GM21825 (cell line): ENCODE measurements around the gene ATP6V1C2.

Experiments
- ATAC-seq: cut with Tn5 transposase; IDR thresholded peaks from one replicate; pipeline ENCODE4 v1.9.1; 2021; ENCODE audit warnings: mild to moderate bottlenecking, moderate library complexity; ENCODE audit not compliant: unreplicated experiment

The ATP6V1C2 gene, protein sequence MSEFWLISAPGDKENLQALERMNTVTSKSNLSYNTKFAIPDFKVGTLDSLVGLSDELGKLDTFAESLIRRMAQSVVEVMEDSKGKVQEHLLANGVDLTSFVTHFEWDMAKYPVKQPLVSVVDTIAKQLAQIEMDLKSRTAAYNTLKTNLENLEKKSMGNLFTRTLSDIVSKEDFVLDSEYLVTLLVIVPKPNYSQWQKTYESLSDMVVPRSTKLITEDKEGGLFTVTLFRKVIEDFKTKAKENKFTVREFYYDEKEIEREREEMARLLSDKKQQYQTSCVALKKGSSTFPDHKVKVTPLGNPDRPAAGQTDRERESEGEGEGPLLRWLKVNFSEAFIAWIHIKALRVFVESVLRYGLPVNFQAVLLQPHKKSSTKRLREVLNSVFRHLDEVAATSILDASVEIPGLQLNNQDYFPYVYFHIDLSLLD

DNA sequence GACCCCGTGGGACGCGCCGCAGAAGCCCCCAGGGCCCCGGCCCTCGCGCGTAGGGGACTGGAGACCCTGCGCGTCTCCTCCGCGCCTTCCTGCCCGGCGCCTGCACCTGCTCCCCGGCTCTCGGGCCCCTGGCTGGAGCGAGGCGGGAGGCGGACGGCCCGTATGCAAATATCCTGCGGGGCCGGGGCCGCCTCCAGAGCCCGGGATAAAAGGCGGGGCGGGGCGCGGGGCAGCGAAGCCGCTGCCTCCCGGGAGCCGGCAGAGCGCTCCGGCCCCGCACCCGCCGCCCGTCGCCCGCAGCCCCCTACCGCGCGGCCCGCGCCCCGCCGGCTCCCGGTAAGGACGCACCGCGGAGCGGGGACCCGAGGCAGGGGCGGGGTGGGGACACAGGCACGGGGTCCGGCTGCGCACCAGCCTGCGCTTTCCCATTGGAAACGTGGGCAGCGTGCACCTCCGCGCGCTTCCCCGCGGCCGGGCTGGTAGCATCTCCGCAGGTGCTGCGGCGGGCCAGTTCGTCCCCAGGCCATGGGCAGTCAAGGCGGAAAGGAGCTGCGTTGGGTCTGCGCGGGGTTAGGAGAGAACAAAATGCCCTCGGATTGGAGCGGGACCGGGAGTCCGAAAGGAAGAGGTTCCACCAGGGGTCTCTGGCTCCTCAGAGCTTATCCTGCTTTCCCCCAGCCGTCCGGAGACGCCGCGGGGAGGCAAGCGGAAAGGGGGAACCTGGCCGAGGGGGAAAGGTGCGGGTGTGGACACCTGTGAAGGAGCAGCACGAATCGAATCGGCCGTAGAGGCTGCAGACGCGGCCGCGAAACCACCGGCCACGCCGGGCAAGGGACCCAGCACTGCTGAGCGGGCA, at the start of gene ATP6V1C2:
ATP6V1C2 (plus strand) TSS at position 235 of the 856 bp plus-strand sequence. CDS start 1,220 bp downstream, outside the sequence.
- peak; percentile 91 for ATAC-seq

DNA sequence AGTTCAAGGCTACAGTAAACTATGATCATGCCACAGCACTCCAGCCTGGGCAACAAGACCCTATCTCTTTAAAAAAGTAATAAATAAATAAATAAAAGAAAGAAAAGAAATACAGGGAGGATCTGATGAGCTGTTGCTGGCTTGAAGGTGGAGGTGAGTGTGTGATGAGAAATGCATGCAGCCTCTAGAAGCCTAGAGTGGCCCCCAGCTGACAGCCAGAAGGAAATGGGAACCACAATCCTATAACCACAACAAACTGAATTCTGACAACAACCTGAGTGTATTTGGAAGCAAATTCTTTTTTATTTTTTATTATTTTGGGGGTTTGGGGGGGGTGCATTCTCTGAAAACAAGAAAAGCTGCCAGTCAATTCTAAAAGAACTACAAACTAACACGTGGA, 46.3 kb upstream of the ATP6V1C2 start:
- no peak for ATAC-seq

DNA sequence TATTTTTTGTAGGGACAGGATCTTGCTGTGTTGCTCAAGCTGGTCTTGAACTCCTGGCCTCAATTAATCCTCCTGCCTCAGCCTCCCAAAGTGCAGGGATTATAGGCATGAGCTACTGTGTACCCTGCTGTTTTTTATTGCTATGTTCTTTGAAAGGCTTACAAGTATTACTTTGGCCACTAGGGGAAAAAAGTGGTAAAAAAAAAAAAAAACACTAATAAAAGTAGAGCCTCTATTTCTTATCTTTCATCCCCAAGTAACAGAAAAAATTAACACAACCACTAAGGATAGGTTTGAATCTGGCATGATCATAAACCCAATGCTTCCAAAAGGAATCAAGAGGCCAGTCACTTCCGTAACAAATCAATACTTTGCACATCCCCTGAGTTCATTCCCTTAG, 43.2 kb upstream of the ATP6V1C2 start:
- ATAC-seq = no peak

DNA sequence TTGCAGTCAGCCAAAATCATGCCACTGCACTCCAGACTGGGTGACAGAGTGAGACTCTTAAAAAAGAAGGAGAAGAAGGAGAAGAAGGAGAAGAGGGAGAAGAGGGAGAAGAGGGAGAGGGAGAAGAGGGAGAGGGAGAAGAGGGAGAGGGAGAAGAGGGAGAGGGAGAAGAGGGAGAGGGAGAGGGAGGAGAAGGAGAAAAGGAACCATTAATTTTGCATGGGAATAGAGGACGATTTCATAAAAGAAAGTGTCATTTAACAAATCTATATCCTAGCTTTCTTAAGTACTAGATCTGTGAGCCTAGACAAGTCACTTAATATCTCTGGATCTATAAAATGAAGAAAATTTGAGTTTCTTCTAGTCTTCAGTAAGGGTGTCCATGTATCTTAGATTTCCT, 41.2 kb upstream of the ATP6V1C2 start:
- ATAC-seq = no peak

DNA sequence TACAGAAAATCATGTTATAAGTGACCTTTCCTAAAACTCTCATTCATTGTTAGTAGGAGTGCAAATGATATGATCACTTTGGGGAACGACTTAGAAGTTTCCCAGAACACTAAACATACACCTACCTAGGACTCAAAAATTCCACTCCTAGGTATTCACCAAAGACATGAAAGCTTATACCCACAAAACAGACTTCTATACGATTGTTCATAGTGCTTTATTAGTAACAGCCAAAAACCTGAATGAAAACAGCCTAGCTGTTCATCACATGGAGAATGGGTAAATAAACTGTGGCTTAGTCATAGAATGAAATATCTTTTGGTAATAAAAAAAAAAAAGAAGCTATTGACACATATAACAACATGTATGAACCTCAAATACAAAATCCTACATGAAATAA, 40.5 kb upstream of the ATP6V1C2 start:
- ATAC-seq = no peak

DNA sequence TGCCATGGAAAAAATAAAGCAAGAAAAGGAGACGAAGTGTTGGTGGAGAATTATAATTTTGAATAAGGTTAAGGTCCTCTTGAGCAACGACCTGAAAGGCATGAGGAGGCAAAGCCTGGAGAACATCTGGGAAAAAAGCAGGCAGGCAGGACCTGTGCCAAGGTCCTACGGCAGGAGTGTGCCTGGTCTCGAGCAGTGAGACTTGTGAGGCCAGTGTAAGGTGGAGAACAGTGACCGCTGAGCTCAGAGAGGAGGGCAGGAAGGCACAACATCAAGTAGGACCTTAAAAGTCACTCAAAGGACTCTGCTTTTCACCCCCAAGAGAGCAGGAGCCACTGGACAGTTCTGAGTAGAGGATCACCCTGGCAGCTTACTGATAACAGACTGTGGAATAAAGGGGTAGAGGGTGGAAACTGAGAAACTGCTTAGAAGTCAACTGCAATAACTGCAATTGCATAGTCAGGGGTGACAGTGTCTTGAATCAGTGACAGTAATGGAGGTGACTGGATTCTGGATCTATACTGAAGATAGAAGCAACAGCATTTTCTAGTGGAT, 35.2 kb upstream of the ATP6V1C2 start:
- no peak for ATAC-seq

DNA sequence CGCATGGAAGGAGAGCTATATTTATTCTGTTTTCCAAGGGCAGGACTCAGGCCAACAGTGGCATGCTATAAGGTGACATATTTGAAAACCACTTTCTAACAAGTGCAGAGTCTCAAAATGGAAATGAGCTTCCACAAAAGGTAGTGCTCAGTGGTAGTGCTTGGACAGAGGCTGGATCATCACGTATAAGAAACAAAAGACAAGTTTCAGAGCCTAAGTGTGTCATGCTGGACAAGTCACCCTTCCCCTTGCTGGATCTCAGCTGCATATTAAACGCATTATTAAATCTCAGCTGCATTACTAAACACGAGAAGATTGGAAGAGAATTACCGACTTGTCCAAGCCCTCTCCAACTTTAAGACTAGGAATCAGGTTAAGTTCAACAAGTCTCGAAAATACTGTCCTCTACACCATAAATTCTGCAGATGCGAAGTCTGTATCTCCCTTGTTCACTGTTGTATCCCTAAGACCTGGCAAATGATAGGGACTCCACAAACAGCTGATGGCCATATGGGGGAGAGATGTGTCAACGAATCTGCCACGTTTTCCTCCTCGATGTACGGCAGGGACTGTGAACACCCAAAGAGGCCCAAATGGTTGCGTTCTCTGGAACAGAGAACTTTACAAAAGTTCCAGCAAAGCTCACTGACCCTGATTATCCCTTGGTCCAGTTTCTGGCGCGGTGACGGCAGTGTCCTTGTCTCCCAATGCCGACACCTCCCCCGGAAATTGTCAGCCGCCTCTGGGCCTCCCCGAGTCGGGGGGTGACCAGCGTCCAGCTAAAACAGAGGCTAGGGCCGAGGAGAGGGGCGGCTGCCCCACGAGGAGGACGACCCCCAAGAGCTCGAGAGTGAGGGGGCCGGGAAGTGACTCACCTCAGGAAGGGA, 32.3 kb upstream of the ATP6V1C2 start:
- peak; percentile 27 for ATAC-seq

DNA sequence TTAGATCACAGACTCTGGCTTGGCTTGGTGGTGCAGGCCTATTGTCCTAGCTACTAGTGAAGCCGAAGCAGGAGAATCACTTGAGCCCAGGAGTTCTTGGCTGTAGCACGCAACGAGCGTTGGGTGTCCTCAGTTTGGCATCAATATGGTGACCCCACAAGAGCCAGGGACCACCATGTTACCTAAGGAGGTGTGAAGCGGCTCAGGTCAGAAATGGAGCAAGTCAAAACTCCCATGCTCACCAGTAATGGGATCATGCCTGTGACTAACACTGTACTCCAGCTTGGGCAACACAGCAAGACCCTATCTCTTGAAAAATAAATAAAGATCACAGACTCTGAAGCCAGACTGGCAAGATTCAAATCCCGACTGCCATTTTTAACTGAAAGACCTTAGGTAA, 29.9 kb upstream of the ATP6V1C2 start:
- no peak for ATAC-seq

DNA sequence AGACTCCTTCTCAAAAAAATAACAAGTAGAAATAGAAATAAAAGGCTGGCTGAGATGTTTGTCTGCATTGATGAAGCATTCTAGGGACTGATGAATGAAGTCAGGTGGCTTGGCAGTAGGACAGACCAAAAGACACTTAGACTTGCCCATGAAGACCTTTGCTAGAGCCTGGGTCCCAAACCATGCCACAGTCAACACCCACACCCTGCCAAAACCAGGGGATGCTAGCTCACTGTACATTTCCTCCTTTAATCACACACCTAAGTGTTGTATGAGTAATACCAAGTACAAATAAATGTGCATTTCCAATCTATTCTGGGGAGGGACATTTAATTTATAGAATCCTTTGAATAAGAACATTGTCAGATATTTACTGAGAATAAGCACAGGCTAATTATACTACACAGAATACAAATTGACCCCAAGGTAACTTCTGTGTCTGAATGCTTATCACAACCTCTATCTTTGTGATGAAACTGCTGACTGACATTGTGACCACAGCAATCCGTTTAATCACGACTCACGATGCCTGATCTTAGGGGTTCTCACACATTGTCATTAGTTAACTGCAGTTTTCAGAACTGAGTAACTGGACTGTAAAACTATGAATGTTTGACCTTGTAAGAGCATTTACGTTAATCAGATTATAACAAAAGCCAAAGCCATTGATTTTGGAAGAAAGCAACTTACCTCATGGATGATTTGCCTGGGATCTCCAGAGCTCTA, 21.2 kb upstream of the ATP6V1C2 start:
- no peak for ATAC-seq

DNA sequence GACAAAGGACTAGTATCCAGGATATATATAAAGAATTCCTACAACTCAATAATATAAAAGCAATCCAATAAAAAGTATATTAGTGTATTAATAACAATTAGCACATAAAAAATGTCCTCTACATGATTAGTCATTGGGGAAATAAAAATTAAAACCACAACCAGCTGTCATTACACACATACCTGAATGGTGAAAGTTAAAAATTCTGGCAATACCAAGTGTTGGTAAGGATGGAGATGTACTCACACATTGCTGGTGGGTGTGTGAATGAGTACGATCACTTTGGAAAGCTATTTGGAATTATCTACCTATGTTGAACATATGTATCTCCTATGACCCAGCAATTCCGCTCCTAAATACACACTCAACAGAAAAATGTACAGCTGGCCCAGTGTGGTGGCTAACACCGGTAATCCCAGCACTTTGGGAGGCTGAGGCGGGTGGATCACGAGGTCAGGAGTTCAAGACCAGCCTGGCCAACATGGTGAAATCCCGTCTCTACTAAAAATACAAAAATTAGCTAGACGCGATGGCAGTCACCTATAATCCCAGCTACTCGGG, 17.3 kb upstream of the ATP6V1C2 start:
- ATAC-seq = no peak

DNA sequence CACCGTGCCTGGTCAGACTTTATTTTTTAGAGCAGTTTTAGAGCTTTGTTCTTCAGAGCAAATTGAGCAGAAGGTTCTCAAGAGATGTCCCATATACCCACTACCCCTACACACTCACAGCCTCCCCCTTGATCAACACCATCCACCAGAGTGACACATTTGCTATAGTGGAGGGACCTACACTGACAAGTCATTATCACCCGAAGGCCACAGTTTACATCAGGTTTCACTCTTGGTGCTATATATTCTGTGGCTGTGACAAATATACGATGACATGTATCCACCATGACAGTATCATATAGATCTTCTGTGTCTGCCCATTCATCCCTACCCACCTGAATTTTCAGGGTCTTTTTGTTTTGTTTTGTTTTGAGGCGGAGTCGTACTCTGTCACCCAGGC, 15.4 kb upstream of the ATP6V1C2 start:
- no peak for ATAC-seq

DNA sequence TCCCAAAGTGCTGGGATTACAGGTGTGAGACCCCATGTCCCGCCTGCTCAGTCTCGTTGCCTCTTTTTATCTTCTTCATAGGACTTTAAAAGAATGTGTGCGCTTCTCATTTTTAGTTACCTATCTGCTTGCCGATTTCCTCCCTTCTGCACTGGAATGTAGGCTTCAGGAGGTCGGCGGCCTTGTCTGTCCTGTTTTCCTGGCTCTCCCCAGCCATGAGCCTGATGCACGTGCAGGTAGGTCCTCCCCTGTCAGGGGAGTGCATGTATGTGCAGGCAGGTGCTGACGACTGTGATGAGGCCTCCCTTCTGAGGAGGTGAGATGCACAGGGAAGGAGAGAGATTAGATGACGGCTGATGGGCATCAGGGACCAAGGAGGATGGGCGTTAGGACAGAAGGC, 13.6 kb upstream of the ATP6V1C2 start:
- no peak for ATAC-seq

DNA sequence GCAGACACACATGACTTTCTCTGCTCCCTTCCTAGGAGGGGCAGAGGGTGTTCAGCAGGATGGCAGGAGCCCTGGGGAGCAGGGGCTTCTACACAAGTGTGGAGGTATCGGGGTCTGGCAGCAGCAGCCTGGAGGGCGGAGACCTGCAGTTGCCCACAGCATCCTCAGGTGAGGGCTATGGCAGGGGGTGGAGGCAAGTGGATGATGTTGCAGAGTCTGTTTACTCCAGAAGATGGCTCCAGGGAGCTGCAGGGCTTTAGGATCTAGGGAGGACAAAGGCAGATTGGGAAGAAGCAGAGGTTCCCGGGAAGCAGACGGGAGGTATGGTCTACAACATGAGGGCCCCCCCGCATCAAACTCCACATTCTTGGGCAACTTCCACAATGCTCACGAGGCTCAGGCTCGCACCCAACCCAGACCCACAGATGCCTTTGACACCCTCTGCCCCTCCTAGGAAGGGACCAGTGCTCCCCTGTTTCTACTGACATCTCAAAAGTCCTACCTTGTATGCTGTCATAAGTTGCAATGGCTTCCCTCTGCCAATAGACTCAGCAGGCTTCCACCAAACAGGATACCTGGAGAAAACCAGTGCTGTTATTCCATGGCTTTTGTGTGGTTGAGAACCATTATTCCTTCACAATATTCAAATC, 12.0 kb upstream of the ATP6V1C2 start:
- no peak for ATAC-seq

DNA sequence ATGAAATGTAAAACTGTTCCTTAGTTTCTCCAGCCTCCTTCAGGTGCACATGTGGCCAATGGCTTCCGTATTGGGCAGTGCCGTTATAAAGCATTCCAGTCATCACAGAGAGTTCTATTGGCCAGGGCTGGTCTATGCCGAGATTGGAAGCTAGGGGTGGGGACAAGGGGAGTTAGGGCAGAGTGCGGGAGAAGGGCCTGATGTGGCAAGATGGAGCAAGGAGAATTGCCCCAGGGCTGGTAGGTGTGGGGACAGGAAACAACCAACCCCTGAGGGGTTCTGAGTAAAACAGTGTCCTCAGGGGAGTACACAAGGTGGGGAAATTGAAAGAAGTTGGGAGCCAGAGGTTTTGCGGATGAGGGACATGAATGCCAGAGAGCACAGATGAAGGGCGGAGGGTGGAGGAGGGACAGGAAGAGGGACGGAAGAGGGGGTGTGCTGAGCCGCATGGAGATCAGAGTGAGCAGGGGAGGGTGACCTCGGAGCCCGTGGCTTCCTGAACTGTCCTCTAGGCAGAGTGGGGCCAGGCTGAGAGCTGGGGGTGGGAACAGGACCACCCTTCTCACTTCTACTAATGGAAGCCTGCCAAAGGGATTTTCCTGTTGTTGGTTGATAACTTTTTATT, 9.1 kb upstream of the ATP6V1C2 start:
- no peak for ATAC-seq

DNA sequence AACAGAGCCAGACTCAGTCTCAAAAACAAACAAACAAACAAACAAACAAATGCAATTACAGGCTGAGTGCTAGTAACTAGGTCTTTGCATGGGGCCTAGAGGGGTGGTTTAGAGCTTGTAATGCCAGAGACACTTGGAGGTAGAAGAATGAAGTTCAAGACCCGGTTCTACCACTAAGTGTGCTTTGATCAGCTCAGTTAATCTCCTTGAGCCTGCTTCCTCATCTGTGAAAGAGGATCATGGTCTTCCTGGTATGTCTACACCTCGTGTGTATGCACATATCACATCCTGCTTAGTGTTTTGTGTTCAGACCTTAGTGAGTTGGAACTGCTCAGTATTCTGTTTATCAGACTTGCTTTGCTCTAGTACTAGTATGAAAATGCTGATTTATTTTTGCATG, 4.8 kb upstream of the ATP6V1C2 start:
- no peak for ATAC-seq

DNA sequence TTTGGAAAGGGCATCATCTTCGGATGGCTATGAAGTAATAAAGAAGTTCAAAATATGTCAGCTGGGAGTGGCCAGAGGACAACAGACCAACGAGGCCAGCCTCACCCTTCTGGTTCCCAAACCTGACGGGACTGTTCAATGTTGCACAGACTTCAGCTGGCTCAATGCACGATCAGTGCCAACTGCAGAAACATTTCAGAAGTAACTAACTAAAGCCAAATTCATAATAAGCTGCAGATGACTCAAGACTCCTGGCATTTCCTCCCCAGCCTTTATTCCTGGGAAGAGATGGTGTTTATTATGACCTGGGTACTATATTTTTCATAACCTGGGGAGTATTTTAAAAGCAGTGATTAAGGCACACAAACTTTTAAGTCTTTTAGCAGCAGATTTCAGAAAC, 3.8 kb upstream of the ATP6V1C2 start:
- no peak for ATAC-seq

DNA sequence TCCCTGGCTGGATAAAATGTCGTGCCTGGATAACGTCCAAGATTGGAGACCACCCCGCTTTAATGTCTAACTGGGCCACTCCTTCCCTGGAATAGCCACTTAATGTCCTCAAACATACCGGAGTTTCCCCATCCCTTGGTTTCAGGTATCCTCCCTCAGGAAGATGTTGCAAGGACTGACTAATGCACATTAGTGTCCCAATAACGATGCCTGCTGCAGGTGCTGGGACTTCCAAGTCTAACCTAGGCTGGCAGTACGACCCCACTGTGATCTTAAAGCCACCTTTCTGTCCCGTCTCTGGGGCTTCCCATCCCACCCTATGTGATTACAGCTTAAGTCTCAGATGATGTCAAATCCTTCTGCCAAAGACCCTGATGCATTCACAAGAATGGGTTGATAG, 1.1 kb upstream of the ATP6V1C2 start:
- ATAC-seq = no peak

DNA sequence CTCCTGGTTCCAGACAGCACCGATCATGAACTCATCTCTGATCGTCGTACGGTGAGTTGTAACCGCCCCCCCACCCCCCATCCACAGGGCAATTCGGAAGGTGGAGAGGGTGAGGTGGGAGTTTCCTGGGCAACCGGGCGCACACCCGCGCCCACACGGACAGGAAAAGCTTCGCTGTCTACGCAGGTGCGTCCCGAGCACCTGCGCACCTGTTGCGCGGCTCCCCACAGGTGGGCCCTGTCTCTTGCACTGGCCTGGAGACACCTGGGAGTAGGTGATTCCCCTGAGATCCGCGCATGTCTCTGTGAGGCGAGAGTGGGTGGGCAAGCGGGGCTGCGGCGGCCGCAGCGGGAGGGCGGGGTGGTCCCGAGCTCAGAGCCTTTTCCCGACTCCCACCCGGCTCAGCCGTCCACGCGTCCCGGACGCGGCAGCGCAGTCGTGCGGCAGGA, 459 bp upstream of the ATP6V1C2 start:
- ATAC-seq = no peak
